ENCODE measurements around the gene SERINC2.
"Not testable (repeated sequence)": the region's sequence is repeated elsewhere in the genome, so short reads cannot be mapped to it uniquely, and the experiment has no call there.

The SERINC2 gene

DNA sequence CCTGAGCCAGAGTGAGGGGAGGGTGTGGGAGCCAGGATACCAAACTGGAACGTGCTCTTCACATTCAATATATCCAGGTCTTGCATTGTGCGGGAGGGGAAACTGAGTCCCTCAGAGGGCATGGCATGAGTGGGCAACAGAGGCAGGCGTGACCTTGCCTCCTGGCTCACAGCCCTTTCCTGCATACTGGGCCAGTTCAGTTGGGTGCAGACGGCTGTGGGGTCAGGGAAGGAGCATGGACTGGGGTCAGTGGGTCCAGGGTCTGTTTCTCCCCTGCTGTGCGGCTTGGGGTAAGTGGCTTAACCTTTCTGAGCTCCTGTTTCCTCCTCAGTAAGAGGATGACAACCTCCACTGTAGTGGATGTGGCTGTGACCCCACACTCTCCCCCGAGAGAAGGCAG, 16.6 kb downstream of the SERINC2 start:
- TF ChIP-seq EZH2 (optimal IDR thresholded peaks at IDR 0.05; ENCODE audit: low read depth, low read length): no peak
- TF ChIP-seq, protein P1, sequence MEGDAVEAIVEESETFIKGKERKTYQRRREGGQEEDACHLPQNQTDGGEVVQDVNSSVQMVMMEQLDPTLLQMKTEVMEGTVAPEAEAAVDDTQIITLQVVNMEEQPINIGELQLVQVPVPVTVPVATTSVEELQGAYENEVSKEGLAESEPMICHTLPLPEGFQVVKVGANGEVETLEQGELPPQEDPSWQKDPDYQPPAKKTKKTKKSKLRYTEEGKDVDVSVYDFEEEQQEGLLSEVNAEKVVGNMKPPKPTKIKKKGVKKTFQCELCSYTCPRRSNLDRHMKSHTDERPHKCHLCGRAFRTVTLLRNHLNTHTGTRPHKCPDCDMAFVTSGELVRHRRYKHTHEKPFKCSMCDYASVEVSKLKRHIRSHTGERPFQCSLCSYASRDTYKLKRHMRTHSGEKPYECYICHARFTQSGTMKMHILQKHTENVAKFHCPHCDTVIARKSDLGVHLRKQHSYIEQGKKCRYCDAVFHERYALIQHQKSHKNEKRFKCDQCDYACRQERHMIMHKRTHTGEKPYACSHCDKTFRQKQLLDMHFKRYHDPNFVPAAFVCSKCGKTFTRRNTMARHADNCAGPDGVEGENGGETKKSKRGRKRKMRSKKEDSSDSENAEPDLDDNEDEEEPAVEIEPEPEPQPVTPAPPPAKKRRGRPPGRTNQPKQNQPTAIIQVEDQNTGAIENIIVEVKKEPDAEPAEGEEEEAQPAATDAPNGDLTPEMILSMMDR (IDR thresholded peaks at IDR 0.05; ENCODE audit: low read length): no peak
- TF ChIP-seq EZH2phosphoT487 (IDR thresholded peaks at IDR 0.05; ENCODE audit: low read length): no peak
- H3K27ac ChIP-seq (ENCODE audit: low read length): no peak overlapping the region
- no peaks in the 10 kb centered on the region for H3K79me2 ChIP-seq (ENCODE audit: low read length)
- H4K20me1 ChIP-seq (ENCODE audit: insufficient read depth, low read length): no peaks in the 10 kb centered on the region
- H3K9me2 ChIP-seq (replicated peaks; ENCODE audit: insufficient read depth, low read length): no peaks in the 10 kb centered on the region
- no peak for DNase-seq
- H3K9ac ChIP-seq (ENCODE audit: low read length): no peak overlapping the region
- H3K36me3 ChIP-seq (replicated peaks; ENCODE audit: insufficient read depth, low read length): no peaks in the 10 kb centered on the region
- H3K27me3 ChIP-seq (replicated peaks; ENCODE audit: insufficient read depth, low read length): 0 out of 2 replicates have a peak, but pooled peaks cover 4% of the 10 kb centered on the region
- no peaks in the 10 kb centered on the region for H3F3A ChIP-seq (ENCODE audit: insufficient read depth, low read length)
- no peak overlapping the region for H3K4me3 ChIP-seq (ENCODE audit: low read length)
- peaks cover 10% of the 10 kb centered on the region for H3K4me1 ChIP-seq (ENCODE audit: low read length)
- H3K4me2 ChIP-seq (ENCODE audit: low read depth, low read length): no peak overlapping the region
- no peaks in the 10 kb centered on the region for H3K9me3 ChIP-seq (replicated peaks; ENCODE audit: insufficient read depth, low read length)
- H2AFZ ChIP-seq (ENCODE audit: low read length): no peak overlapping the region

- not testable (repeated sequence) for H2AFZ ChIP-seq (ENCODE audit: low read length); H3K9ac ChIP-seq (ENCODE audit: low read length); H3K36me3 ChIP-seq (replicated peaks; ENCODE audit: insufficient read depth, low read length); H3K27me3 ChIP-seq (replicated peaks; ENCODE audit: insufficient read depth, low read length); H3K79me2 ChIP-seq (ENCODE audit: low read length); DNase-seq; H3K4me2 ChIP-seq (ENCODE audit: low read depth, low read length); H3K9me2 ChIP-seq (replicated peaks; ENCODE audit: insufficient read depth, low read length); H3K27ac ChIP-seq (ENCODE audit: low read length); H3F3A ChIP-seq (ENCODE audit: insufficient read depth, low read length); H3K4me3 ChIP-seq (ENCODE audit: low read length); H4K20me1 ChIP-seq (ENCODE audit: insufficient read depth, low read length); H3K9me3 ChIP-seq (replicated peaks; ENCODE audit: insufficient read depth, low read length); H3K4me1 ChIP-seq (ENCODE audit: low read length)
These were observed 18.6 kb downstream of the SERINC2 start for GRCh38 chr1:31431351-31432257.

- H4K20me1 ChIP-seq (ENCODE audit: insufficient read depth, low read length): no peaks in the 10 kb centered on the region
- no peak for TF ChIP-seq EZH2phosphoT487 (IDR thresholded peaks at IDR 0.05; ENCODE audit: low read length)
- TF ChIP-seq, protein P1 (IDR thresholded peaks at IDR 0.05; ENCODE audit: low read length): no peak
- no peaks in the 10 kb centered on the region for H3K4me1 ChIP-seq (ENCODE audit: low read length)
- no peak overlapping the region for H2AFZ ChIP-seq (ENCODE audit: low read length)
- H3K27ac ChIP-seq (ENCODE audit: low read length): no peak overlapping the region
- no peaks in the 10 kb centered on the region for H3K27me3 ChIP-seq (replicated peaks; ENCODE audit: insufficient read depth, low read length)
- no peak for DNase-seq
- no peak overlapping the region for H3K9ac ChIP-seq (ENCODE audit: low read length)
- H3K9me3 ChIP-seq (replicated peaks; ENCODE audit: insufficient read depth, low read length): no peaks in the 10 kb centered on the region
- no peaks in the 10 kb centered on the region for H3F3A ChIP-seq (ENCODE audit: insufficient read depth, low read length)
- no peak overlapping the region for H3K4me3 ChIP-seq (ENCODE audit: low read length)
- H3K9me2 ChIP-seq (replicated peaks; ENCODE audit: insufficient read depth, low read length): no peaks in the 10 kb centered on the region
- no peaks in the 10 kb centered on the region for H3K79me2 ChIP-seq (ENCODE audit: low read length)
- H3K36me3 ChIP-seq (replicated peaks; ENCODE audit: insufficient read depth, low read length): no peaks in the 10 kb centered on the region
- no peak overlapping the region for H3K4me2 ChIP-seq (ENCODE audit: low read depth, low read length)
These were observed 19.8 kb downstream of the SERINC2 start for GRCh38 chr1:31432592-31433395.
